Activated CD4-positive, CD25-positive, alpha-beta regulatory T cell treated with anti-CD3 and anti-CD28 coated beads, Interleukin-2, amount 50 U/mL, for 72 hours (primary cell): ENCODE results near the gene SLC25A21.

ENCODE experiments used
- DNase-seq: peaks from one replicate; pipeline ENCODE4 v3.0.0; 2021

SLC25A21 gene

GRCh38 chr14:37140176-37140575, 32.2 kb downstream of the SLC25A21 start:
- no peak for DNase-seq

DNA sequence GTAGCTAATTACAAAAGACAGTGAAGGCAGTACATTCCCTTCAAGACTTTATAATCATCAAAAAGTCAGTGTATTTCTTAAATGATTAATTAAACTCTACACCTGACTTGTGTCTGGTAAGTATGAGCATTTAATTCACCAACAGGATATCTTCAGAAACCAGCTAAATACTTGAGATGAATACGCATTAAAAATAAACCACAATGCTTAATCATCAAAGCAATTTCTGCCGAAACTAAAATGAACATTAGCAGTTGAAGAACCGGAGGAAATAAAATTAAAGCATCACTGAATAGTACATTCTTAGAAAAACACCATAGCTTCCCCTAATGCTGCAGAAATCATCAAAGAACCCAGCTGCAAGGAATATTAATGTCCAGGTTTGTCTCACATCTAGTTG, 32.7 kb downstream of the SLC25A21 start:
- no peak for DNase-seq

DNA sequence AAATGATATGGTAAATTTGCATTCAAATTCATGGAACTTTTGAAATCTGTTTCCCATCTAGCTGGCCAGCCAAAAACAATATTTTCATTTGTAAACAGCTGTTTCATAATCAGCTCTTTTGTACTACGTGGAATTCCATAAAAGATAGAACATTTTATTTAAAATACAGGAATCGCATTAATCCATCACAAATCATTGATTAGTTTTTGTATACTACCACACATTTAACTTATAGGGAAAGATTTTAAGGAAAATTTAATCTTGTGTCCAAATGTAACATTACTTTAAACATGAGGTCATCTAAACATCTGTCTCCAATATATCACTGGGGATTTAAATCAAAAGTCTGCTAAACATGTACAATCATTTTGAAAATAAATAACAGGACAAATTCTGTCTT, 33.5 kb downstream of the SLC25A21 start:
- no peak for DNase-seq

DNA sequence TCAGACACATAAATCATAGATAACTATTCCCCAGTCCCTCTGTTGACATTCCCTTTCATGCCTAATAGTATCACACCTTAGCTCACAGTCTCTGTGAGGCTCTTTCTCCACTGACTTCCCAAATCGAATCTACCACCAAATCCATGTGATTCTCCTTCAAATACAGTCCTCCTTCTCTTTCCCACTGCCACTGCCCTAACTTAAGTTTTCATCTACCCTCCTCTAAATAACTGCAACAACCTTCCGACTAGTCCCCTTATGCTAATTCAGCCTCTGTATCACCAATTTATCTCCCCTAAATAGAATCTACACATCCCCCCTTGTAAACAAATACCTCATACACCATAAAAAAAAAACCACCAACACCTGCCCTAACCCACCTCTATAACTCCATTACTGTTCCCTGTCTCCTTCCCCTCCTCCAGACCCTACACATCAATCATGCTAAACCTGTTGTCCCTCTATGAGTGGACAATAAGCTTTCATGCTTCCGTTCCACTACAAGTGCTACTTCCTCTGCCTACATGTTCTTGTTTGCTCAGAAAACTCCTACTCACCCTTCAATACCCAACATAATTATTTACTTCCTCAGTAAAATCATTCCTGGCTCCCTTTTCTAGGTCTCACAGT, 39.0 kb downstream of the SLC25A21 start:
- DNase-seq: no peak

DNA sequence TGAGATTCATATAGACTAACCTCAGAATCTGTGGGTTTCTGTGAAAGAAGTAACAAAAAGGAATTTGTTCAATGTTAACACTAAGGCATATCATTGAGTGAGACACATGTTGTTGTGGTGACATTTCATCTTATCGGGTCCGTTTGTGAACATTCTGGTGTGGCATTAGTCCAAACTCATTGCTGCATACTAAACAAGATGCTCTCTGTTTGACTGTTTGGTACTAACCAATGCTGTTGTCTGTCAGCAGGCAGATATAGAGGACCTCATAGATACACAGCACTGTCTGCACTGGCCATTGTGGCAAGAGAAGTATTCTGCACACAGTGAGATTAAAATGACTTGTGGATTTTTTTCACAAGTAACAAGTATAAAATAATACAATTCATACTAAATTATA, 41.2 kb downstream of the SLC25A21 start:
- no peak for DNase-seq

DNA sequence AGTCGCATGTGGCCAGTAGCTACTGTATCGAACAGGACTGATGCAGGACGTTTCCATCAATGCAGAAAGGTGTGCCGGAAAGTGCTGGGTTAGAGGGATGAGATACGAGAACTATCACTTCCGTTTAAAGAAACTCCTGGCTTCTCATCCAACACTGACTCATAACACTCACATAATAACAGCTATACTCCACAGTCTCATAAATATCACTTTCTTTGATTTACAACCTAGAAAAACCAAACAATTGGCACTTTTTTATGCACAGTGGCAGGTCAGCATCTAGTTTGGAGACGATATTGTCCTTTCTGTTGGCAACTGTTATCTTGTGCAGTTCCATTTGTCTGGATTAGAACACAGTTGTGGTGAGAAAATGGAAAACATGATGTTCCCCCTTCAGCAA, 43.4 kb downstream of the SLC25A21 start:
- no peak for DNase-seq

GRCh38 chr14:37124614-37125013, 47.8 kb downstream of the SLC25A21 start:
- DNase-seq: no peak

- no peak for DNase-seq
Measured at GRCh38 chr14:37122919-37123639, 49.3 kb downstream of the SLC25A21 start.

- no peak for DNase-seq
Measured at GRCh38 chr14:37122288-37122687, 50.1 kb downstream of the SLC25A21 start.

GRCh38 chr14:37118673-37119366, 53.6 kb downstream of the SLC25A21 start:
- no peak for DNase-seq

- DNase-seq: no peak
Measured at GRCh38 chr14:37116933-37117849, 55.2 kb downstream of the SLC25A21 start.

- DNase-seq: no peak
Measured at GRCh38 chr14:37115406-37115805, 57.0 kb downstream of the SLC25A21 start.

DNA sequence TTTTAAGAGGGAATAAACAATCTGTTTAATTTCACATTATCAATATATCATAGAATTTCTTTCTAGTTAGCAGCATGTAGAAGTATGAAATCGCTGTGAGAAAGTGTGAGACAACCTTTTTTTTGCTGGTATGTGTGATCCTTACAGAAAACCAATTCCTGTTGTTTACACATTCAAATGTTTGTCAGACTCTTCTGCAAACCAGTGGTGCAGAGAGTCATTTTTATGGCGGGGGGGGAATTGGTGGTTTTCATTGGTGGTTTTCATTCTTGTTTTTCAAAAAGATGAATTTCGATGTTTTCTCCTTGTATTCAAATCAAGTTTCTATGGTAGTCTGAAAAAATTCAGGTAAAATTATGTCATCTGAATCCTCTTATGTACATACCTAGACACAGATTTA, 57.8 kb downstream of the SLC25A21 start:
- no peak for DNase-seq

DNA sequence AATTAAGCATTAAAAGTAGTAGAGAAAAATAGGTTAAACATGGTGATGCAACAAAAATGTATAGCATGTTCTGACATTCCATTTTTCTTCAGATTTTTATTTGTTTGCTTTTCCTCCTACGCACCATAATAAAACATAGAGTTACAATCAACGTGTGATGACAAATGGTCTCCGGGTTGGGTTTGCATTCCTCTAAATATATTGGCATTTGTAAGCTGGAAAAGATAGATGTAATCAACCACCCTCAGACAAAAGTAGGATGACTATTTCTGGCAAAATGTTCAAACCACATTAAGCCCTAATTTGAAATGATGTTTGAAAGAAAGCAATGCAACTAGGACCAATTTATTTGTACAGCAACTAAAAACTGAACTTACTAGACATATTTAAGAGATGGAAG, 58.4 kb downstream of the SLC25A21 start:
- DNase-seq: no peak

DNA sequence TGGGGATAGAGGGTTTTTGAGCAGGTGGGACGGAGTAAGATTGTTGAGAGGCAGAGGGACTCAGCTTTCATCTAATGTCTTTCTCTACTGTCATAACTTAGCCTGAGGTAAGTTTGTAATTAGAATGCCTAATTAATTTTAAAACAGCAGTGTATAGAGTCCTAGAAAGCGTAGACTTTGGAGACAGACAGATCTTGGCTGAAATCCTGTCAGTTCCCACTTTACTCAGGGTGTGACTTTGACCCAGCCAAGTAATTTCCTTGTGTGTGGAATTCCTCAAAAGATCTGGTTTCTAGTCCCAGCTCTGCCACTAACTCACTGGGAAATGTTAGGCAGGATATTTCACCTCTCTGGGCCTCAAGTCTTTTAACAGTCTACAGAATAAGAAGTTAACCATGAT, 74.3 kb downstream of the SLC25A21 start:
- DNase-seq: no peak

GRCh38 chr14:37094502-37094901, 77.9 kb downstream of the SLC25A21 start:
- DNase-seq: no peak

GRCh38 chr14:37093364-37093763, 79.0 kb downstream of the SLC25A21 start:
- no peak for DNase-seq

- DNase-seq: no peak
Measured at GRCh38 chr14:37091651-37092050, 80.8 kb downstream of the SLC25A21 start.

DNA sequence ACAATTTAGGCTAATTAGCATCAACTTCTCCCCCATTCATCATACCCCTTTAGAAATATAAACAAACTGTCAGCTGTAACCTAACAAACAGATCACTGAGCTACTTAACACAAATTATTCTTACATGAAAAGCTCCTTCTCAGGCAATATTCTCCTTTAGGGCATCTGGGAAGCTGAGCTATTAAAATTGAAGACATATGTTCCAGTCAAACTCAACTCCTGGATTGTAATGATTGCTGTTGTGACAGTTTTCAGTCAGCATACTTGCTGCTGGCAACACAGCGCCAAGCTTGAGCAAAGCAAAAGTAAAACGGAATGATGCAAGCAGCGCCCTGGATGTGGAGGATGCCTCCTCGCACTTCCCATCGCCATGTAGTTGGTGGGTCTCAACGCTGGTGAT, 82.4 kb downstream of the SLC25A21 start:
- no peak for DNase-seq

DNA sequence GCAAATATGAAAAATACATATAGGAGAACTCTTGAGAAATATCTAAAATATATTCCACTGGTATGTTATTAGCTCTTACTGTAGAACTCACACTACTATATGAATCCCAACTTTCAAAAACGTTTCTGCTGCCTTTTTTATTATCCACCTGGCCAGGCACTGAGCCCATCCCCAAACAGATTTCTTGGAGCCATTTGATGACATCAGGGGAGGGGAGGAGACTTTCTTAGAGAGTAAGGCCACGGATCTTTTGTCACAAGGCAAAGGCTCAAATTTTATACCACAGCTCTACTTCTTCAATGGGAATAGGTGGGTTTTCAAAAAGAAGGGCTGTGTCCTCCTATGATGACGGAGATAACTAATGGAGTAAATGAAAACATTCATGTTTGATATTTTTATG, 83.0 kb downstream of the SLC25A21 start:
- DNase-seq: no peak

- DNase-seq: no peak
Measured at GRCh38 chr14:37088356-37089215, 83.8 kb downstream of the SLC25A21 start.

DNA sequence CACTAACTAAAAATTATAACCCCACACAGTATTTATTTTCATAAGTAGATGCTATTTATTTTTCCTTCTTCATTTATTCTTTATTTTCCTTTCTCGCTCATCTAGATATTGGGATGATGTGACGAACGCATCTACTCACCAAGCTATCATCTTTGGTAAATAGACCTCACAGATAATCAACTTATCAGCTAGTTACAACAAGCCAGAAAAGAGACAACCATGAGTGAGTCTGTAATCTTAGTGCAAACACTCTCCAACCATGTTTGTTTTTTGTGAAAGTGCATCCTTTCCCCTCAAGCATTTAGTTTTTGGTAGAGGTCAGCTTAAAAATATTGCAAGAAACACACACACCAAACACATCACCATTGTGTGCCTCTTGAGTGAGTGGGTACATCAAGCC, 84.9 kb downstream of the SLC25A21 start:
- DNase-seq: no peak
